Spleen (tissue), 11 donors: ENCODE data around the gene LYVE1. TPM values are rescaled to one million over a fixed set of nuclear protein-coding genes. Genes with fewer than 3 reads are reported as not detected.

Source experiments
- DNase-seq: peaks from one replicate; pipeline ENCODE4 v3.0.0-alpha.2; 2020
- H3K27ac ChIP-seq, 8 donors: fragments of 200-600 bp; sonication (generic) in 7 of 8; 1 replicate in 4 of 8; 2 replicates in 4 of 8; pipeline versions ENCODE4 v1.5.0 to v1.8.0; 2016 to 2021; ENCODE audit warnings: inconsistent platforms in 4 of 8, mild to moderate bottlenecking in 4 of 8, moderate library complexity in 1 of 8
- H3K27me3 ChIP-seq, 7 donors: fragments of 200-600 bp; sonication (generic) in 6 of 7; replicated peaks in 1 of 7; 1 replicate in 4 of 7; 2 replicates in 3 of 7; pipeline versions ENCODE4 v1.5.0 to v1.8.0; 2016 to 2021; ENCODE audit warnings: inconsistent platforms in 3 of 7, mild to moderate bottlenecking in 1 of 7
- H3K36me3 ChIP-seq, 6 donors: fragments of 200-600 bp; sonication (generic) in 5 of 6; 1 replicate in 4 of 6; 2 replicates in 2 of 6; pipeline versions ENCODE4 v1.5.0 to v1.8.0; 2016 to 2021; ENCODE audit warnings: inconsistent platforms in 2 of 6
- H3K4me1 ChIP-seq, 6 donors: fragments of 200-600 bp; sonication (generic) in 5 of 6; 1 replicate in 3 of 6; 2 replicates in 3 of 6; pipeline versions ENCODE4 v1.5.0 to v1.8.0; 2016 to 2021; ENCODE audit warnings: inconsistent platforms in 3 of 6
- H3K4me3 ChIP-seq, 8 donors: fragments of 200-600 bp; sonication (generic) in 7 of 8; 1 replicate in 4 of 8; 2 replicates in 4 of 8; pipeline versions ENCODE4 v1.5.0 to v1.8.0; 2016 to 2021; ENCODE audit warnings: inconsistent platforms in 4 of 8, mild to moderate bottlenecking in 4 of 8, moderate library complexity in 2 of 8
- H3K9me3 ChIP-seq, 8 donors: fragments of 200-600 bp; sonication (generic) in 7 of 8; 1 replicate in 4 of 8; 2 replicates in 4 of 8; pipeline versions ENCODE4 v1.5.0 to v1.8.0; 2016 to 2021; ENCODE audit warnings: inconsistent platforms in 4 of 8
- POLR2A ChIP-seq, 3 donors: fragments of 450-650 bp; IDR thresholded peaks; one replicate each; pipeline ENCODE4 v1.5.1; 2017; ENCODE audit warnings: antibody characterized with exemption in 3 of 3, mild to moderate bottlenecking in 1 of 3
- POLR2AphosphoS5 ChIP-seq, 3 donors: sonication (generic); formaldehyde crosslinking; IDR thresholded peaks; one replicate each; pipeline ENCODE4 v1.5.1; 2017; ENCODE audit warnings: antibody characterized with exemption in 3 of 3
- WGBS, 5 donors: extraction: QIAGEN DNeasy Blood & Tissue Kit in 3 of 5; methylation state at CpG; one replicate each; pipeline versions ENCODE4 v1.1.5 to v1.1.7; 2013 to 2018; 5-methylcytosine and 5-hydroxymethylcytosine counted together
- intact Hi-C: fragments of 100-400 bp; cut with DNase I; formaldehyde crosslinking; loops from one replicate; pipeline ENCODE4 v1.15.0; 2023; ENCODE audit warnings: low total_unique reads
- polyA plus RNA-seq, 3 donors: library from polyadenylated mRNA; stranded (reverse); fragments of 200-250 nt; gene quantifications; one replicate each; pipeline ENCODE4 v1.2.1, GENCODE V29; 2013
- total RNA-seq, 7 donors: library from RNA; depleted of rRNA in 3 of 7; stranded (reverse); fragments of >200 nt in 3 of 7; fragmentation: NEBNext Ultra II Directional in 4 of 7; extraction: Animal tissue kit (Norgen Biotek cat#: 25700) in 4 of 7; gene quantifications; one replicate each; pipeline versions ENCODE4 v1.1.0 to v1.2.1, GENCODE V29; 2016 to 2021
- TF ChIP-seq, protein P1 (sequence below), 11 experiments: fragments of 200-600 bp in 7 of 11; fragments of 450-650 bp in 4 of 11; sonication (generic) in 4 of 11; IDR thresholded peaks in 8 of 11; conservative IDR thresholded peaks in 3 of 11; 1 replicate in 7 of 11; 2 replicates in 4 of 11; pipeline versions ENCODE4 v1.4.0 to v1.8.0; 2016 to 2021; ENCODE audit warnings: antibody characterized with exemption in 11 of 11, inconsistent platforms in 4 of 11, mild to moderate bottlenecking in 1 of 11
- donor health status: healthy with polysubstance abuse.
- donor health status: DM: no; HTN: no; CAD: no; lungs with moderate emphysema.
- donor health status: DM: no; HTN: no; CAD: no.
- donor health status: Bipolar disorder and iron deficiency.
- donor health status: healthy.
- donor health status: DM: no; HTN: no; CAD: no.
- donor health status: DM: yes; HTN: yes; CAD: no.

The LYVE1 gene
- total and polyA plus RNA-seq, 10 donors = 20.2 to 338 (median 134) TPM

DNA sequence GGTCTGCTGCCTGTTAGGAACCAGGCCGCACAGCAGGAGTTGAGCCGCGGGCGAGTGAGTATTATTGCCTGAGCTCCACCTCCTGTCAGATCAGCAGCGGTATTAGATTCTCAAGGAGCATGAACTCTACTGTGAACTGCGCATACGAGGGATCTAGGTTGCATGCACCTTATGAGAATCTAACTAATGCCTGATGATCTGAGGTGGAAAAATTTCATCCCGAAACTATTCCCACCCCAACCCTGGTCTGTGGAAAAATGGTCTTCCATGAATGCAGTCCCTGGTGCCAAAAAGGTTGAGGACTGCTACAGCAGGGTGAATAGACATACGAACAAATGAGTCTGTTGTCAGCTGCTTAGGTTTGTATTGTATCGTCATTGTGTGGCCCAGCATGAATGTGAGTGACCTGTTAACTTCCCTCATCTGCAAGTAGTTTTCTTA, 57.3 kb downstream of the LYVE1 start:
- H3K27me3 ChIP-seq = no peaks in the 10 kb centered on the region
- H3K36me3 ChIP-seq = peaks cover 0 to 36% (median 11%) of the 10 kb centered on the region in 6 donors
- no peak overlapping the region for H3K4me3 ChIP-seq
- DNase-seq = no peak
- TF ChIP-seq POLR2A (IDR thresholded peaks at IDR 0.05) (no peak), POLR2AphosphoS5 (IDR thresholded peaks at IDR 0.05) (no peak)
- TF ChIP-seq, protein P1, sequence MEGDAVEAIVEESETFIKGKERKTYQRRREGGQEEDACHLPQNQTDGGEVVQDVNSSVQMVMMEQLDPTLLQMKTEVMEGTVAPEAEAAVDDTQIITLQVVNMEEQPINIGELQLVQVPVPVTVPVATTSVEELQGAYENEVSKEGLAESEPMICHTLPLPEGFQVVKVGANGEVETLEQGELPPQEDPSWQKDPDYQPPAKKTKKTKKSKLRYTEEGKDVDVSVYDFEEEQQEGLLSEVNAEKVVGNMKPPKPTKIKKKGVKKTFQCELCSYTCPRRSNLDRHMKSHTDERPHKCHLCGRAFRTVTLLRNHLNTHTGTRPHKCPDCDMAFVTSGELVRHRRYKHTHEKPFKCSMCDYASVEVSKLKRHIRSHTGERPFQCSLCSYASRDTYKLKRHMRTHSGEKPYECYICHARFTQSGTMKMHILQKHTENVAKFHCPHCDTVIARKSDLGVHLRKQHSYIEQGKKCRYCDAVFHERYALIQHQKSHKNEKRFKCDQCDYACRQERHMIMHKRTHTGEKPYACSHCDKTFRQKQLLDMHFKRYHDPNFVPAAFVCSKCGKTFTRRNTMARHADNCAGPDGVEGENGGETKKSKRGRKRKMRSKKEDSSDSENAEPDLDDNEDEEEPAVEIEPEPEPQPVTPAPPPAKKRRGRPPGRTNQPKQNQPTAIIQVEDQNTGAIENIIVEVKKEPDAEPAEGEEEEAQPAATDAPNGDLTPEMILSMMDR (IDR thresholded peaks at IDR 0.05 in 8 of 11, conservative IDR thresholded peaks at IDR 0.05 in 3 of 11) = no peak
- 88 to 95% (median 90%) methylated on average over 10 of the region's 10 CpGs for whole genome bisulfite sequencing, 5 donors
- peaks cover 0 to 22% (median 0%) of the 10 kb centered on the region in 6 donors for H3K4me1 ChIP-seq
- intact Hi-C loops = loop anchor here (5.0 to 10.0 kb wide), 2 partner anchors 144 to 226 kb away; no protein-coding TSS in a partner anchor
- H3K9me3 ChIP-seq = no peaks in the 10 kb centered on the region
- H3K27ac ChIP-seq = no peak overlapping the region

Other genes starting within 250 kb of the LYVE1 start
- gene AMPD3, start 113.4 kb downstream of the LYVE1 start, total RNA-seq = 10 to 100 TPM; 19.1 to 54.7 (median 26.5) TPM
- gene AMPD3, start 113.4 kb downstream of the LYVE1 start, polyA plus RNA-seq = 10 to 100 TPM in 2 of 3 donors, 1 to 10 TPM in 1; 9.3 to 16.1 (median 12.9) TPM
- gene RNF141, start 27.5 kb downstream of the LYVE1 start, total RNA-seq = 10 to 100 TPM; 45.8 to 86.2 (median 51.3) TPM
- 10 to 100 TPM; 13.3 to 22.2 (median 16.6) TPM for gene RNF141, start 27.5 kb downstream of the LYVE1 start, polyA plus RNA-seq
- gene IRAG1, start 125.1 kb upstream of the LYVE1 start, total RNA-seq = 10 to 100 TPM in 5 of 7 donors, 1 to 10 TPM in 2; 4.9 to 15.6 (median 12.2) TPM
- 1 to 10 TPM; 2.8 to 3.3 (median 3.1) TPM for gene IRAG1, start 125.1 kb upstream of the LYVE1 start, polyA plus RNA-seq
- gene CTR9, start 182.6 kb upstream of the LYVE1 start, total RNA-seq = 10 to 100 TPM; 31.1 to 44.4 (median 36.0) TPM
- gene CTR9, start 182.6 kb upstream of the LYVE1 start, polyA plus RNA-seq = 10 to 100 TPM; 13.8 to 17.6 (median 14.0) TPM
- gene EIF4G2, start 240.3 kb upstream of the LYVE1 start, total RNA-seq = 100 to 1,000 TPM; 444 to 712 (median 622) TPM
- gene EIF4G2, start 240.3 kb upstream of the LYVE1 start, polyA plus RNA-seq = 100 to 1,000 TPM; 178 to 264 (median 218) TPM